ENCODE data around the gene NOX1.

The NOX1 gene

GRCh38 chrX:100874325-100874724, at the start of gene NOX1:
TSS of gene NOX1 (minus strand) at chrX:100874359. CDS start at chrX:100874139, 220 bp downstream.
- no peak for DNase-seq

GRCh38 chrX:100915562-100915961, 41.4 kb upstream of the NOX1 start:
- no peak for DNase-seq

GRCh38 chrX:100913111-100913510, 39.0 kb upstream of the NOX1 start:
- no peak for DNase-seq

GRCh38 chrX:100911731-100912130, 37.6 kb upstream of the NOX1 start:
- DNase-seq: no peak

- no peak for DNase-seq
These were observed 31.5 kb upstream of the NOX1 start for GRCh38 chrX:100905620-100906019.

- no peak for DNase-seq
These were observed 30.3 kb upstream of the NOX1 start for GRCh38 chrX:100904433-100904832.

- DNase-seq: no peak
These were observed 21.4 kb upstream of the NOX1 start for GRCh38 chrX:100895365-100896075.

GRCh38 chrX:100883654-100884053, 9.5 kb upstream of the NOX1 start:
- no peak for DNase-seq

GRCh38 chrX:100880368-100880767, 6.2 kb upstream of the NOX1 start:
- DNase-seq: no peak

GRCh38 chrX:100871594-100872560, 2.3 kb downstream of the NOX1 start:
- no peak for DNase-seq

- DNase-seq: no peak
These were observed 3.6 kb downstream of the NOX1 start for GRCh38 chrX:100870527-100870926.

- DNase-seq: no peak
These were observed 5.9 kb downstream of the NOX1 start for GRCh38 chrX:100868273-100868672.

- DNase-seq: no peak
These were observed 9.3 kb downstream of the NOX1 start for GRCh38 chrX:100864657-100865391.

GRCh38 chrX:100863326-100863864, 10.8 kb downstream of the NOX1 start:
- DNase-seq: no peak

- DNase-seq: no peak
These were observed 21.3 kb downstream of the NOX1 start for GRCh38 chrX:100852810-100853209.

- no peak for DNase-seq
These were observed 23.8 kb downstream of the NOX1 start for GRCh38 chrX:100850317-100850716.

- no peak for DNase-seq
These were observed 42.8 kb downstream of the NOX1 start for GRCh38 chrX:100831219-100831946.

- no peak for DNase-seq
These were observed 43.6 kb downstream of the NOX1 start for GRCh38 chrX:100830547-100830946.

- no peak for DNase-seq
These were observed 44.0 kb downstream of the NOX1 start for GRCh38 chrX:100830143-100830542.

- DNase-seq: no peak
These were observed 44.4 kb downstream of the NOX1 start for GRCh38 chrX:100829730-100830129.

GRCh38 chrX:100819837-100820666, 54.1 kb downstream of the NOX1 start, which contains the start of gene CSTF2:
TSS of gene CSTF2 (plus strand) at chrX:100820391. CDS start at chrX:100820417, 26 bp downstream.
- DNase-seq: peak; percentile 48

Data from amniotic stem cell (primary cell).